NCI-H1105 (cell line): ENCODE measurements around the gene NRXN2.
"Not testable (repeated sequence)": the region's sequence is repeated elsewhere in the genome, so short reads cannot be mapped to it uniquely, and the experiment has no call there.

Experiments used
- DNase-seq: peaks from one replicate; lab custom pipeline; 2025; lab: John Stamatoyannopoulos, UW

The NRXN2 gene

DNA sequence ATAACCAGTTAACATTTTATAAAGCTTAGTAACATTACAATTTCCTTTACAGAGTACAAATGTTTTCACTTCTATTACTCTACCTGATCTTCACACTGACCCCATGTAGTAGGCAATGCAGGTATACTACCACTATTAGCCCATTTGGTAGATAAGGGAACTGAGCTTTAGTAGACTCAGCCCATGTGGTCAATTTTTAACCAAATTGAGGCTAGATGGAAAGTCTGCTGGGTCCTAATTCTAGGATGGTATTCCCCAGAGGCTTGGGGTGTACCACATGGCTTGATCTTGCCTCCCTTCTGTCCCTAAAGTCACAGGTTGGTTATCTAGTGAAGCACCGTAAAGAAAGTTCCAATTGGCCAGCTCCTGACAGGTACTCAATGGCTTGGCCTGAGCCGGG lies 48.2 kb downstream of the NRXN2 start:
- DNase-seq: no peak

DNA sequence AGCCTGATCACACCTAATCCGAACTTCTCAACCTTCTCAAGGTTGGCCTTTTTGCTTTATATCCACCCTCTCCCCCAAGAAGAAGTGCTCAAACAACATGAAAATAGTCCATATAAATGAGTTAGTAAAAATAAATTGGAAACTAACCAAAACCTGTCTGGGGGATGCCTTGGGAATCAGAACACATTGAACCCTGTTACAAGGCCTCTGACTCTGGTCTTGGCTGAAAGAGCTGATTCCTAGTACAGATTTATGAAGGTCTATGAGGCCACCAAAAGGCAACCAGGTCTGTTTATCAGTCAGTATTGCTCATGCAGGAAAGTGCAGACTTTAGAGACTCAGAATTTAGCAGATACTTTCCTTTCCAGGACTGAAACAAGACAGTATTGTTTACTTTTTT lies 49.7 kb downstream of the NRXN2 start:
- DNase-seq: no peak

DNA sequence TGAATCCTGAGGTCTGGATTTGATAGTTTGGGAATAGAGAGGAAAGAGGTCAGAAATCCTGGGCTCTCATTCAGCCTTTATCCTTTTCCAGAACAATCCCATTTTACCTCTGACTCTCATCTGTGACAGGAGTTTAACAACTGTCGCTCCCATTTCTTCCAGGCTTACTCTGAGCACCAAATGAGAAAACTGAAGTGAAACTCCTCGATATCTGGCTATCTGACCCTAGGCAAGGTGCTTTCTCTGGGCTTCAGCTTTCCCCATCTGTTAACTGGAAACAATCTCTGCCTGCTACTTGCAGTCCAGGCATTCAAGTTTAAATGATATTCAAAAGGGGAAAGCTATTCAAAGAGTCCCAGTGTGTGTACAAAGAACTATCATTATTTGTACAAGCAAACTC lies 50.1 kb downstream of the NRXN2 start:
- DNase-seq: no peak

DNA sequence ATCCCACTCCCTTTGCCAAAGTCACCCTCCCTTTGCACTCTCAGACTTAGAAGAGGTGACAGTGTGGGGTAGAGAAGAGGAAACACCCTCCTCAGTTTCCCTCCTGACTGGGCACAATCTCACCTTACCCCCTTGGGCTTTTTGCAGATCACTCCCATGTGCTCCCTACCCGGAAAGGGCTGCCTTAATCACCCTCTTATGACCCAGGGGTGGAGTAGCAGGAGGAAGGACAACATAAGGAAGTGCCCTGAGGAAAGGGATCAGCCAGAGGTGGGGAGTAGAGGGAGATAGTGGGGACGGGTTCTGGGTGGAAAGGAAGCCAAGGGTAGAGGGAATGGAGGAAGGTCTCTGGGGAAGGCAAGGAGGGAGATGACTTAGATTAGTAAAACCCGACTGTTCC lies 52.0 kb downstream of the NRXN2 start:
- DNase-seq: no peak

DNA sequence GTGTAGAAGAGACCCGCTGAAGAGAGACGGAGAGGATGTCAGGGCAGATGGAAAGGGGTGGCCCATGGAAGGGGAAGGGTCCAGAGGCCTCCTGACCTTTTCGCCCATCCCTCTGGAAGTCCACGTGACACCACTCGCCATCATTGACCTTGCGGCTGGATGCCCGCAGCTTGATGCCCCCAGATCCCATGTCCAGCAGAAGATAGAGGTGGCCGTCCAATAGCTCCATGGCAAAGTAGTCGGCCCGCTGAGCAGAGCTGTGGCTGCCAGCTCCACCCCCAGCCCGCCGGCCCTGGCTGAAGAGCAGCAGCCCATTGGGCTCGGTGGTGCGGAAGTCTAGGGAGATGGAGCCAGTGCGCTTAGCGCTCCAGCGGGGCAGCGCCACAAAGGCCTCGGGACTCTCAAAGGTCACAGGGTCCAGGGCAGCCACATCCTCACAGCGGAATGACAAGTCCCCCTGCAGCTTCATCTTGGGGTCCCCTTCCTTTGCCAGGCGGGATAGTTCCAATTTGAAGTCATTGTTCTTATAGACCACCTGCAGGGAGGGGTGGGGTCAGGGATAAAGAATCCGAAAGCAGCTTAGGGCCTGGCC lies 55.7 kb downstream of the NRXN2 start:
- DNase-seq: no peak

DNA sequence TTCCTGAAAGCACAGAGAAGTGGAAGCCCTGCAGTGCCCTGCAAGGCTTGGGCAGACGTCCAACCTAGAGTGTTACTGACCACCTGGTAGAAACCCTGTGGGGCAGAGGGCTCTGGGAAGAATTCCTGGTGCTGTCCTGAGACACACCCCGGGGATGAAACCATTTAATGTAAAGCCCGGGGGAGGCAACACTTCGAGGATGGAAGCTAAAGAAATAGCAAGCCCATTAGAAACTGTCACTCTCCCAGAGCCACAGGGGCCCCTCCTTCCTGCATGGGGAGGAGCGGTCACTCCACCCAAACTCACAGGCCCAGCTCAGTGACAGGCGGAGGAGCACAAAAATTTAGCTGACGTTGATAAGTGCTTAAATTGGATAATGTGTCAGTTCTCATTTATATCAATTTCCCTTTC lies 57.6 kb downstream of the NRXN2 start:
- DNase-seq: no peak

DNA sequence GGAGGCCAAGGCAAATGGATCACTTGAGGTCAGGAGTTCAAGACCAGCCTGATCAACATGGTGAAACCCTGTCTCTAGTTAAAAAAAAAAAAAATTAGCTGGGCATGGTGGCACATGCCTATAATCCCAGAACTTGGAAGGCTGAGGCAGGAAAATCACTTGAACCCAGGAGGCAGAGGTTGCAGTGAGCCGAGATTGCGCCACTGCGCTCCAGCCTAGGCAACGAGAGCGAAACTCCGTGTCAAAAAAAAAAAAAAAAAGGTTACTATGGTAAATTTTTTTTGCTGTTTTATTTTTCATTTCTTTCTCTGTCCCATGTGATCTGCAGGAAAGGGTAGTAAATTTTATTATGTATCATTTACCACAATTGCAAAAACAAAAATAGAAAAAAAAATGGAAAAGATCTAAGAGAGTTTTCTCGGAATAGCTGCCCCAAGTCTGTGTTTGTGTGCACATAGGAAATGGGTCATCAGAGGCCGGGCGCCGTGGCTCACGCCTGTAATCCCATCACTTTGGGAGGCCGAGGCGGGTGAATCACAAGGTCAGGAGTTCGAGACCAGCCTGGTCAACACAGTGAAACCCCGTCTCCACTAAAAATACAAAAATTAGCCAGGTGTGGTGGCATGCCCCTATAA lies 58.6 kb downstream of the NRXN2 start:
- DNase-seq: not testable (repeated sequence)

DNA sequence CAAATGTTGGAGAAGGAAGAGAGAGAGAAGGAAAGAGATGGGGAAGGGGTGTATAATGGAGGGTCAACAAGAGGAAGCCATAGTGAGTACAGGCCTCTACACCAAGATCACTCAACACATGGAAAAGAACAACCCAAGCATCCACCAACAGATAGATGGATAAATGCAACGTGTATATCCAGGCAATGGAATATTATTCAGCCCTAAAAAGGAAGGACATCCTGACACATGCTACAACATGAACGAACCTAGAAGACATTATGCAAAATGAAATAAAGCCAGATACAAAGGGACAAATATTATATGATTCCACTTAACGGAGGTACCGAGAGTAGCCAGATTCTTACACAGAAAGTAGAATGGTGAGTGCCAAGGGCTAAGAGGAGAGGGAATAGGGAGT lies 59.3 kb downstream of the NRXN2 start:
- DNase-seq: no peak

DNA sequence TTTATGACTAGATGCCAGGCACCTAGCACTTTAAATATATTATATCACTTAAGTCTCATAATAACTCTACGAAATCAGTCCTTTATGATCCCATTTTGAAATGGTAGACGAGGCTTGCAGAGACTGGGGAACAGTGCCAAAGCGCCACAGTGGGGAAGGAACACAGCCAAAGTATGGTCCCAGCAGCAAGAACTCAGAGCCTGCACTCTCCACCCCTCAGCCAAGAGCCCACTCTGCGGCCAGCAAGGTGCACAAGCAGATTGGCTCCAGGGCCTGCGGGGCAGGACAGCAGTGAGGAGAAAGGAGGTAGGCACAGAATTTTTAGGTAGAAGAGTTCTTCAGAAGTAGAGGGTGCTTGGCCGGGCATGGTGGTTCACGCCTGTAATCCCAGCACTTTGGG lies 61.4 kb downstream of the NRXN2 start:
- no peak for DNase-seq

DNA sequence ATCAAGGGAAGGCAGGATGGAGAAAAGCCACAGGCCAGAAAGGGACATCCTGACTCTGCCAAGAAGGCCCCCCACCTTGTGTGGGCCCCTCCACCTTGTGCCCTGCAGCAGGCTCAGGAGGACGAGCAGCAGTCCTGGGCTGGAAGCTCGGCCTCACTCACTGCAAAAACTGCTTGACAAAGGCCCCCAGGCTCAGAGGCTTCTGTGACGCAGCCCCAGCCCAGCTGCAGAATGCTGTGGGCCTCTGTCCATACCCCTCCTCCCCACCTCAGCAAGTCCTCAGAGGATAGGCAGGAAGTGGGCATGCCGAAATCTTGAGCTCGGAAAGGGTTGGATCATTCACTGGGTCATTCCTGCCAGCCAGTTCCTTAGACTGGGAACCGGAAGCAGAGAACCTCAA lies 61.9 kb downstream of the NRXN2 start:
- no peak for DNase-seq

DNA sequence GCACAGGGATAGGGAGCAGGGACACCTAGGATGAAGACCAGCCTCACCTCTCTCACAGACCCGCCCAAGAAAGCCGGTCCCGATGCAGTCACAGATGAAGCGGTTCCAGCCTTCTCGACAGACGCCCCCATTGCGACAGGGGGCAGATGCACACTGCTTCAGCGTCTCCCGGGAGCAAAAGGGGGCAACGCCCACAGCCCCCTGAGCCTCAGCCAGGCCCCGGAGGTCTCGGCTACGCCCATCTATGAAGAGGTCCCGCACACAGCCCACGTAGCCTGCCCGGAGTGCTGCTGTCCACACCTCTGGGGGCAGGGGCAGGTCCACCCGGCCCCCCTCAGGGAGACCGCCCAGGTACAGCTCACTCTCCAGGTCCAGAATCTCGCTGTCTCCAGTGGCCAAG lies 62.3 kb downstream of the NRXN2 start:
- DNase-seq: no peak

DNA sequence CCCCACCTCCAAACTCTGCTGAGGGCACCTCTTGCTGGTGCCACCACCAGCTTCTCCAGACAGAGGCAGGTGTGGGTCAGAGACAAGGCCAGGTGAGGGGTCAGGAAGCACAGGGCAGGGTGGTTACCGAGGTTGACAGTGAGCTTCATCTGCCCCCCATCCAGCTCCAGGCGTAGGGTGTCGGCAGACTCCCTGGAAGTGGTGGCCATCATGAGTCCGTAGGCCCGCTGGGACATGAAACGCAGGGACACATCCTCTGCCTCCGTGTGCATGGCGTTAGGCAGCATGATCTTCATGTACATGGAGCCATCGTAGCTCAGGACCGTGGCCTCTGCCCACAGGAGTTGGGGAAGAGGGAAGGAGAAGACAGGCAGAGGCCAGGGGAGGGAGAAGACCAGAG lies 62.8 kb downstream of the NRXN2 start:
- DNase-seq: no peak

DNA sequence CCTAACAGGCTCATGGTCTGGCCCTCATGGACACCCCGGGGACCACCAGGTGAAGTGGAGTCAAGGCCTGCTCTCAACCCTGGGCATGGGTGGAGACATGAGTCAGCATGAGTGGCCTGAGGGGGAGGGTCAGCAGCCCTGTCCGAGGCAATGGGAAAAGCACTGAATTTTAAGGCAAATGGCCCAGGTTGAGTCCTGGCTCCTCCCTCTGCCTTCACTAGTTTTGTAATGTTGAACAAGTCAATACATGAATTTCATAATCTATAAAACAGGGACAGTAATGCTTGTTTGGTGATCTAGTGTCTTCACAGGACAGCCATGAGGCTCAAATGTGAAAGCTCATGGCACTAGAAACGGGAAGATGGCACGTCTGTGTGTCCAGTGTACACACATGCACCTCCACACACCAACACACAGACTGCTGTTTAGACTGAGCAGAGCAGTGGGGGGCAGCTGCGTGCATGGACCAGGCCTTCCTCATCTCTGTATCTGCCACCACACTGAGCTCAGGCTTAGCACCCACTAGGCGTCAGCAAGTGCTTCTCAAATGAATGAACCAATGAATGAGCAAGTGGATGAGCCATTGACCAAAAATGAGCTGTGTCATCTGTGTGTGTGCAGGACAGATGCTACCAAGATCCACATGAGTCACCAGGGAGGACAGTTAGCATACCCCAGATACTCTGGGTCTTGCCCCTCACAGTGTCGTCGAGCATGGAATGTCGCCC lies 63.4 kb downstream of the NRXN2 start:
- DNase-seq: no peak

DNA sequence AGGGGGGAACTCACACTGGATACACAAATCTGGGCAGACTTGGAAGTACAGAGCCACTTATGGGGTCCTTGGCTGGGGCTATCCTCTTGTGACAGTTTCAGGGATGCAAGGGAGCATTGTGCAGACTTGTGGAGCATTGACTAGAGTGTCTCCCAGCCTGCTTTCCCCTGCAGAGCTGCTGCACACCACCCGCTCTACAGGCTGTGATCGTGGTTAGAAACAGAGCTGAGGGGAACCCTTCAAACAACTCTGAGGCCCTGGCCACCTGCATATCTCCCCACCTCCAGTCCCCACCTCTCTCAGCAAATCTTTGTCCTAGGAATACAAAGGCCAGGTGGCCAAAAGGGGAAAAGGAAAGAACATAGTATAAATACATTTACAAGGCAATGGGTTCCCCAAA lies 64.7 kb downstream of the NRXN2 start:
- DNase-seq: no peak

DNA sequence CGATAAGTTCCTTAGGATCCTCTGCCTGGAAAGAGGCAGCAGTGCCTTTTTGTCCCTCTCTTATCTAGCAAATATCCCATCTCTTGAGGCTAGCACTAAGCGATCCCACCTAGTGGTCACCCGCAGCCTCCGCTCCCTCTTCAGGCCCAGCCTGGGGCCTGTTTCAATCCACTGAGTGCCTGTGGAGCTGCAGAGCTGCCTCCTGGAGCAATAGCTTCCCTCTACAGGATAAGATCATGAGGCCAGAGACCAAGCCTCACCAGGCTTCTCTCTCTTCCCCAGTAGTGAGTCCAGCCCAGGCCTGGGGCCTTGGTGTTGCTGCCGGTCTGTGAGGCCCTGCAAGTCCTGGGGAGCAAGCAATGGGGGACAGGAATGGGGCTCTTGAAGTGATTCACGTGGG lies 66.1 kb downstream of the NRXN2 start:
- no peak for DNase-seq

DNA sequence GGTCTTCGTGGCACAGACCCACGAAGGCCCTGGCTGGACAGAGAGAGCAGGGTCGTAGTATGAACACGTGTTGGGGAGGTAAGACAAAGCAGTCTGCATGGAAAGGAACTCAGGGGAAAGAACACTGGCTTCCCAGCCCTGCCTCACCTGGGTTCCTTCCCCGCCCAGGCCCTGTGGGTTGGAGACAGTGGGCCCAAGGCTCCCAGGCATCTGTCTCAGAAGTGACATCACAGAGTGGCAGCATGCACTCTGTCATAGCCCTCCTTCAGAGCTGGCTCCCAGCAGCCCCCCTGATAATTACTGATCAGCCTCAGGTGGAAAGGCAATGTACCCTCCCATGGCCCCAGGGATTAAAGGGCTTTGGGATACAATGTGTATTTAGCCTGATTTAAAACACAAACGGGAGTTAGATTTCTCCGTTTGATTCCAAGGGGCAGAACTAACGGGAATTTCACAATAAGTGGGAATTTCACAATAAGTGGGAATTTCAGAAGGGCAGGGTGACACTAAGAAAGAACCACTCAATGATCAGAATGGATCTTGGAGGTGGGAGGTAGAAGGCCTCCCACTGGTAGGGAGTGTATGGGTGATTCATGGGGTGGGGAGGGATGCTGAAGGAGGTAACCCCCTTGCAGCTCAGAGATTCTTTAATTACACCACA lies 66.9 kb downstream of the NRXN2 start:
- no peak for DNase-seq

DNA sequence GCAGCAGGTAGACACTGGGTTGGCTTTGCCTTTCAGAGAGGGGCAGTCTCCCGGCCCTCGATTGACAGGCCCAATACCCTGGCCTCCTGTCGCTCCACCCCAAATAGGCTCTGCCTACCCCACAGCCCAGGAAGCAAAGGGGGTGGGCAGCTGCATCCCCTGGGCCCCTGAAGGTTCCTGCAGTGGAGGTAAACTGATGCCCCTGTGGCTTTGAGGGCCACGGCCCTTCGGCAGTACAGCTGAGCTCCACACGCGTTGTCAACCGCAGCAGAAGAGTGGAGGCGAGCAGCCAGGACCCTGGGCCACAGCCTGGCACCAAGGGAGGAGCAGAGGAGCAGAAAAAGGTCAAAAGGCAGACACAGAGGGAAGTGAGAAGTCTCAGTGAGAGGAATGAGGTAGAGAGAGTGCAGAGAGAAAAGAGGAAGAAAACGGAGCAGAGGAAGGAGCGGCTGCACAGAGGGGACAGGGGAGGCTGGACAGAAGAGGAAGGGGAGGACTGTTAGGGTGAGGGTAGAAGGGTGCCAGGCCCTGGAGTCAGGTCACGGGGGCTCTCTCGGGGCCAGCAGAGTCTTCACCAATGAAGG lies 67.9 kb downstream of the NRXN2 start:
- no peak for DNase-seq

DNA sequence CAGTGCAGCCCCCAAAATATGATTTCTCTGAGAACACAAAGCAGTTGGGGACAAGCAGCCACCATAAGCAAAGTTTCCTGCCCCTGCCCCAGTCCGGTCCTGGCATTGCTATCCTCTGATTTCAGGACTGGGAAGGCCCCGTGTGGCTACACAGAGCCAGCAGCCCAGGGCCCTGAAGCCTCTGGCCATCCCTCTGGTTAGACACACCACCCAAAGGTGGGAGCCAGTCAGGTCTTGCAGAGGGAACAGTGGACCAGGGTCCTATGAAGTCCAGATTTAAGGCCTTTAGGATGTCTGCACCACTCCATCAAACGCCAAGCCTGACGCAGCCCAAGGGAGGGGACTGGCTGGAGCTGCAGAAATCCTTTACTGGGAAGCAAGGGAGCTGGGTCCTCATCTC lies 68.6 kb downstream of the NRXN2 start:
- no peak for DNase-seq

DNA sequence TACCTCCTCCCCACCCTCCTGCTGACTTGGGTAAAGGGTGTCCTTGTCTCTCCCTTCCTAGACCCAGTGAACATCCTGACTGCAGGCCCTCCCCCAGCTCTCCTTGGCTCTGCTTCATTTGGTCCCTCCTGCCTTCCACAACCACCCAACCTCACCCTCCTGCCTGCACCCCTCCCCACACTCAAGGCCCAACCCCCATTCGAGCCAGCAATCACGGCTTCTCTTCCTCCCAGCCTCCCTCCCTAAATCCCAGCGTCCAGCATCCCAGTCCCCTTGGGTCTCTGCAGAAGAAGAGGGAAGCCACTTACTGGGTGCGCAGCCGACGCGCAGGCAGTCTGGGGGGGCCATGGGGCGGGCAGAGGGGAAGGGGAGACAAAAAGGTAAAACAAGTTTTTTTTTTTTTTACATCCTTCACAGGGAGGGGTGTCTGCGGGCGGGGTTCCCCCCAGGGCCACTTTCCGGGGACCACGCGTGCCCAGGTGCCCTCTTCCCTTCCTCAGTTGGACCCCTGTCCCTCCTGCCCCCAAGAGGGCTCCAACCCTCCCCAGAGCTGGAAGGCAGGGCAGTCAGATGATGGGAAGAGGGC lies 69.5 kb downstream of the NRXN2 start:
- DNase-seq: no peak

DNA sequence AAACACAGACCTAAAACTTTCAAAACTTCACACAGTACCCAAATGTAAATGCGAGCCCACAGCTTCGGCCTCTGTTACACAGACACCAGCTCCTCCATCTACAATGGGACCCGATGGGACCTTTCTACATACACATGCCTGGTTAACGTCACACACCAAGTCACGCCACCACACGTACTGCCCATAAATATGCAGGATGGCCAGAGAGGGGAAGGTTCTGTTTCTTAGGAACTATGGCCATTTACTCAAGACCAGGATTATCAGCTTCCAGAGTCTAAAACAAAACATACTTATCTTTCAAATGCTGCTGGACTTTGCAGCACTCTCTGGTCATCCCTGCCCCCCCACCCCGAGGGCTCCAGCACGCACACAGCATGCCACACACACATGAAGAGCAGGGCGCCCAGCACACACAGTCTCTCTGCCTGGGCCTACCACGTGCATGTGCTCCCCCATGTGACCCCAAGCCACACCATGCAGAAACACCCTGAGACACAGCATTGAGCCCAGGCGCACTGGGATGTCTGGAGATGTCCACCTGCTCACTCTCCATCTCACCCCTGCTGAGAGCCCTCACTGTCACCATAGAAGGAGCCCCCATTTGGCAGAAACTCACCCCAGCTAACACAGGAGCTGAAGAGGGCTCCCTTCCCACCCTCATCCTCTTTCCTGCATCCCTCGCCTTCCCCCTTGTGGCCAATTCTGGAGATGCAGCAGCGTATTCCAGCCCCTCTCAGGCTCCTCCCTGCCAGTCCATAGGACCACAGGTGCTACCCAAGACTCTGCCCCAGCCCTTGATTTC lies 70.2 kb downstream of the NRXN2 start:
- peak; percentile 71 for DNase-seq

DNA sequence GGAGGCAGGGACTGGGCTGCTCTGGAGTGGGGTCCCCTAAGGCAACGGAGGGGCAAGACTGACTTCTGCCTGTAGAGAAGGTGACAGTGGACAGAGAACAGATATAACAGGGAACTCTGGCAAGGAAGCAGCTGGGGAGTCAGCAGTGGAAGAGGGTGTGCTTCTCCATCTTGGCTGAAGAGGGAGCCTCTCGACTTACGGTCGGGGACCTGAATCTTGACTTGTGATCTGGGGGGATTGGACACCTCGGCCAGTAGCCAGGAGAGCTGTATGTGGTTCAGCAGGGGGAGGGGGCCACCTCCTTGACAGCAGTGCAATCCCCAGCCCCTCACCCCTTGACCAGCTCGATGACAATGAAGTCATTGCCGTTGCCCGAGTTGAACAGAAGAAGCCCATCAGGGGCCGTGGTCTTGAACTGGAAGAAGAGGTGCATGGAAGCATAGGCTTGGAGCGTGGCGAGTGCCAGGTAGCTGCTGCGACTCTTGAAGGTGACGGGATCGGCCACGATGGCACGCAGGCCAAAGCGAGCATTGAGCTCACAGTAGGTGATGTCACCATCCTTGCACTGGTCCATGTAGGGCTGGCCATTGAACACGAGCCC lies 72.0 kb downstream of the NRXN2 start:
- DNase-seq: no peak
